Sigmoid colon (tissue), 4 donors: ENCODE measurements around the gene PECR.

Source experiments
- EP300 ChIP-seq, 4 donors: sonication (generic); formaldehyde crosslinking; IDR thresholded peaks; one replicate each; pipeline ENCODE4 v1.6.1; 2017; ENCODE audit warnings: antibody characterized with exemption in 4 of 4
- POLR2A ChIP-seq, 2 donors: fragments of 450-650 bp; IDR thresholded peaks; one replicate each; pipeline ENCODE4 v1.6.1; 2016; ENCODE audit warnings: antibody characterized with exemption in 2 of 2, mild to moderate bottlenecking in 2 of 2, moderate library complexity in 2 of 2
- POLR2AphosphoS5 ChIP-seq, 4 donors: sonication (generic); formaldehyde crosslinking; IDR thresholded peaks; one replicate each; pipeline ENCODE4 v1.6.1; 2017; ENCODE audit warnings: antibody characterized with exemption in 4 of 4
- TF ChIP-seq, protein P1 (sequence below), 4 experiments: fragments of 450-650 bp in 3 of 4; fragments of 200-600 bp in 1 of 4; IDR thresholded peaks; one replicate each; pipeline ENCODE4 v1.5.1; 2016 to 2019; ENCODE audit warnings: antibody characterized with exemption in 4 of 4, mild to moderate bottlenecking in 3 of 4, moderate library complexity in 2 of 4

DNA sequence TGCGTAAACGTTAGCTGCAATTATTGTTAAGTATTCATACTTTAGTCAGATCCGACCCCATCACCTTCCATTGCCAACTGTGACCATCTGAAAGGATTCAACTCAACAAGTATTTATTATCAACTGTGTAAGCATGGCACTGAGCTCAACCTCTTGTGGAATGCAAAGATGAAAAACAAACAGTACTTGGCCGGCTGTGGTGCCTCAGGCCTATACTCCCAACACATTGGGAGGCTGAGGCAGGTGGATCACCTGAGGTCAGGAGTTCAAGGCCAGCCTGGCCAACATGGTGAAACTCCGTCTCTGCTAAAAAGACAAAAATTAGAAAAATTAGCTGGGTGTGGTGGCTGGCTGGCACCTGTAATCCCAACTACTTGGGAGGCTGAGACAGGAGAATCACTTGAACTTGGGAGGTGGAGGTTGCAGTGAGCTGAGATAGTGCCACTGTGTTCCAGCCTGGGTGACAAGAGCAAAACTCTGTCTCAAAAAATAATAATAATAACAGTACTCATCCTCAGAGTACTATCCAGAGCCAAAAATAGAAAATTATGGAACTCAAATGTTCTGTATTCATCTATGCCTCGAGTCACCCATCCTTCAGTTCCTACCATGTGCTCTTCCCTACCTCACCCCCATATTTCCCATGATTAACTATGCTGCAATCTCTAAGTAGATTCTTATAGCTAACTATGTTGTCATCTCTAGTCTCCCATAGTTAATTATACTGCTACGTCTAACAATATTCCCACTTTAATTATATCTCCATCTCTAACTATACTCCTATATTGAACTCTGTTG, 59.6 kb downstream of the PECR start:
- TF ChIP-seq, protein P1, sequence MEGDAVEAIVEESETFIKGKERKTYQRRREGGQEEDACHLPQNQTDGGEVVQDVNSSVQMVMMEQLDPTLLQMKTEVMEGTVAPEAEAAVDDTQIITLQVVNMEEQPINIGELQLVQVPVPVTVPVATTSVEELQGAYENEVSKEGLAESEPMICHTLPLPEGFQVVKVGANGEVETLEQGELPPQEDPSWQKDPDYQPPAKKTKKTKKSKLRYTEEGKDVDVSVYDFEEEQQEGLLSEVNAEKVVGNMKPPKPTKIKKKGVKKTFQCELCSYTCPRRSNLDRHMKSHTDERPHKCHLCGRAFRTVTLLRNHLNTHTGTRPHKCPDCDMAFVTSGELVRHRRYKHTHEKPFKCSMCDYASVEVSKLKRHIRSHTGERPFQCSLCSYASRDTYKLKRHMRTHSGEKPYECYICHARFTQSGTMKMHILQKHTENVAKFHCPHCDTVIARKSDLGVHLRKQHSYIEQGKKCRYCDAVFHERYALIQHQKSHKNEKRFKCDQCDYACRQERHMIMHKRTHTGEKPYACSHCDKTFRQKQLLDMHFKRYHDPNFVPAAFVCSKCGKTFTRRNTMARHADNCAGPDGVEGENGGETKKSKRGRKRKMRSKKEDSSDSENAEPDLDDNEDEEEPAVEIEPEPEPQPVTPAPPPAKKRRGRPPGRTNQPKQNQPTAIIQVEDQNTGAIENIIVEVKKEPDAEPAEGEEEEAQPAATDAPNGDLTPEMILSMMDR (IDR thresholded peaks at IDR 0.05): no peak
- TF ChIP-seq POLR2AphosphoS5 (IDR thresholded peaks at IDR 0.05) (no peak), POLR2A (IDR thresholded peaks at IDR 0.05) (no peak), EP300 (IDR thresholded peaks at IDR 0.05) (no peak)
